ENCODE measurements around the gene PAFAH1B2. TPM values are rescaled to one million over a fixed set of nuclear protein-coding genes. Genes with fewer than 3 reads are reported as not detected.

The PAFAH1B2 gene
- polyA plus RNA-seq, 1 donor from 2014 or later: 85.9 TPM

- no peak overlapping the region for H2AFZ ChIP-seq (ENCODE audit: low read depth, low read length)
- peaks cover 4% of the 10 kb centered on the region for H3K36me3 ChIP-seq (ENCODE audit: insufficient read depth, low read length)
- no peaks in the 10 kb centered on the region for H3F3A ChIP-seq (ENCODE audit: insufficient read depth, low read length, poor library complexity, severe bottlenecking)
- no peaks in the 10 kb centered on the region for H3K9me3 ChIP-seq (ENCODE audit: low read length)
- no peaks in the 10 kb centered on the region for H4K20me1 ChIP-seq (ENCODE audit: insufficient read depth)
- no peak overlapping the region for H3K9ac ChIP-seq (ENCODE audit: low read length)
- no peak overlapping the region for H3K4me2 ChIP-seq (ENCODE audit: low read length)
- H3K27me3 ChIP-seq (ENCODE audit: insufficient read depth, low read depth, low read length): no peaks in the 10 kb centered on the region
- TF ChIP-seq SMC3 (conservative IDR thresholded peaks at IDR 0.05; ENCODE audit: poor library complexity) (no peak), REST (IDR thresholded peaks at IDR 0.05; ENCODE audit: borderline replicate concordance) (no peak), MXI1 (conservative IDR thresholded peaks at IDR 0.05; ENCODE audit: poor library complexity, severe bottlenecking) (no peak), TAF1 (IDR thresholded peaks at IDR 0.05; ENCODE audit: low read depth) (no peak), POLR2AphosphoS5 (IDR thresholded peaks at IDR 0.05) (no peak), RAD21 (conservative IDR thresholded peaks at IDR 0.05) (no peak), CTCF (IDR thresholded peaks at IDR 0.05; ENCODE audit: poor library complexity, severe bottlenecking) (no peak), EP300 (conservative IDR thresholded peaks at IDR 0.05; ENCODE audit: poor library complexity, severe bottlenecking) (no peak), EZH2 (IDR thresholded peaks at IDR 0.05; ENCODE audit: borderline replicate concordance, insufficient read depth, low read length, poor library complexity, severe bottlenecking) (no peak)
- H3K4me3 ChIP-seq (ENCODE audit: low read length): no peak overlapping the region
- no peaks in the 10 kb centered on the region for H3K9me2 ChIP-seq (ENCODE audit: insufficient read depth, low read length)
- H3K27ac ChIP-seq (ENCODE audit: low read length): no peak overlapping the region
- H3K79me2 ChIP-seq (replicated peaks; ENCODE audit: insufficient read depth, low read length): peaks cover 9% of the 10 kb centered on the region
Observed at GRCh38 chr11:117166491-117166890, 22.4 kb downstream of the PAFAH1B2 start.

GRCh38 chr11:117169736-117170135 is 25.6 kb downstream of the PAFAH1B2 start:
- H4K20me1 ChIP-seq (ENCODE audit: insufficient read depth): no peaks in the 10 kb centered on the region
- H3K4me3 ChIP-seq (ENCODE audit: low read length): no peak overlapping the region
- no peak overlapping the region for H2AFZ ChIP-seq (ENCODE audit: low read depth, low read length)
- TF ChIP-seq CTCF (IDR thresholded peaks at IDR 0.05; ENCODE audit: poor library complexity, severe bottlenecking) (no peak), REST (IDR thresholded peaks at IDR 0.05; ENCODE audit: borderline replicate concordance) (no peak), RAD21 (conservative IDR thresholded peaks at IDR 0.05) (no peak), TAF1 (IDR thresholded peaks at IDR 0.05; ENCODE audit: low read depth) (no peak)
- no peak overlapping the region for H3K27ac ChIP-seq (ENCODE audit: low read length)
- no peaks in the 10 kb centered on the region for H3F3A ChIP-seq (ENCODE audit: insufficient read depth, low read length, poor library complexity, severe bottlenecking)
- no peaks in the 10 kb centered on the region for H3K27me3 ChIP-seq (ENCODE audit: insufficient read depth, low read depth, low read length)
- peaks cover 4% of the 10 kb centered on the region for H3K36me3 ChIP-seq (ENCODE audit: insufficient read depth, low read length)
- no peaks in the 10 kb centered on the region for H3K9me3 ChIP-seq (ENCODE audit: low read length)
- no peaks in the 10 kb centered on the region for H3K9me2 ChIP-seq (ENCODE audit: insufficient read depth, low read length)
- no peak overlapping the region for H3K4me2 ChIP-seq (ENCODE audit: low read length)
- H3K9ac ChIP-seq (ENCODE audit: low read length): no peak overlapping the region
- H3K79me2 ChIP-seq (replicated peaks; ENCODE audit: insufficient read depth, low read length): peaks cover 4% of the 10 kb centered on the region
